HEK293 (cell line): ENCODE data around the gene PIK3R5.

Source experiments
- CTCF ChIA-PET: fragments of 350-600 bp; formaldehyde crosslinking; extraction: SDS; loops from one replicate; lab custom pipeline; 2021; ENCODE audit warnings: antibody characterized with exemption; lab: Yijun Ruan, JAX
- POLR2A ChIA-PET: fragments of 300-600 bp; formaldehyde crosslinking; extraction: SDS; loops from one replicate; lab custom pipeline; 2020; ENCODE audit warnings: antibody characterized with exemption, inconsistent platforms; lab: Yijun Ruan, JAX
- H3K27ac ChIP-seq: fragments of 200-500 bp; sonication (Bioruptor generic); 2 replicates; pipeline ENCODE4 v1.5.1; 2014; ENCODE audit warnings: low read depth, low read length, control low read depth, inconsistent platforms; ENCODE audit errors: extremely low read depth
- H3K36me3 ChIP-seq, 2 experiments: fragments of 200-500 bp in 1 of 2; sonication (Bioruptor generic) in 1 of 2; 1 replicate in 1 of 2; 2 replicates in 1 of 2; pipeline ENCODE4 v1.5.1; 2014 to 2017; ENCODE audit warnings: inconsistent platforms in 2 of 2, low read length in 2 of 2; ENCODE audit not compliant: control insufficient read depth in 2 of 2, insufficient read depth in 1 of 2
- H3K4me1 ChIP-seq: fragments of 200-500 bp; sonication (Bioruptor generic); 2 replicates; pipeline ENCODE4 v1.5.1; 2014; ENCODE audit warnings: mild to moderate bottlenecking, low read length, inconsistent platforms; ENCODE audit not compliant: control insufficient read depth, insufficient read depth
- H3K4me3 ChIP-seq: 2 replicates; pipeline ENCODE4 v1.5.1; 2011; ENCODE audit warnings: low read depth, mild to moderate bottlenecking, control low read depth, low read length, moderate library complexity
- H3K9me3 ChIP-seq: fragments of 200-500 bp; sonication (Bioruptor generic); 2 replicates; pipeline ENCODE4 v1.5.1; 2014; ENCODE audit warnings: low read depth, low read length, inconsistent platforms; ENCODE audit not compliant: control insufficient read depth, insufficient read depth
- GLIS2 ChIP-seq: fragments of 450-650 bp; formaldehyde crosslinking; IDR thresholded peaks from 2 replicates; pipeline ENCODE4 v1.5.1; 2016; ENCODE audit warnings: missing biosample characterization, missing genetic modification characterization
- HOXA7 ChIP-seq: sonication (generic); formaldehyde crosslinking; IDR thresholded peaks from 2 replicates; pipeline ENCODE4 v1.8.1; 2022; ENCODE audit warnings: missing genetic modification reagents, borderline replicate concordance
- OSR2 ChIP-seq: fragments of 450-650 bp; formaldehyde crosslinking; IDR thresholded peaks from 2 replicates; pipeline ENCODE4 v1.5.1; 2016; ENCODE audit warnings: missing biosample characterization, missing genetic modification characterization
- REPIN1 ChIP-seq: fragments of 450-650 bp; formaldehyde crosslinking; IDR thresholded peaks from 2 replicates; pipeline ENCODE4 v1.5.1; 2017; ENCODE audit warnings: missing biosample characterization, missing genetic modification characterization, low read depth
- ZBTB21 ChIP-seq: fragments of 450-650 bp; formaldehyde crosslinking; IDR thresholded peaks from 2 replicates; pipeline ENCODE4 v1.5.1; 2017; ENCODE audit warnings: missing biosample characterization, missing genetic modification characterization
- ZFHX2 ChIP-seq: fragments of 450-650 bp; formaldehyde crosslinking; conservative IDR thresholded peaks from 2 replicates; pipeline ENCODE4 v1.5.1; 2016; ENCODE audit warnings: missing biosample characterization, missing genetic modification characterization
- ZNF157 ChIP-seq: fragments of 450-650 bp; formaldehyde crosslinking; IDR thresholded peaks from 2 replicates; pipeline ENCODE4 v1.5.1; 2016; ENCODE audit warnings: missing biosample characterization, missing genetic modification characterization
- ZNF211 ChIP-seq: fragments of 450-650 bp; formaldehyde crosslinking; IDR thresholded peaks from 2 replicates; pipeline ENCODE4 v1.5.1; 2016; ENCODE audit warnings: low read depth, missing biosample characterization, missing genetic modification characterization
- ZNF274 ChIP-seq, 2 experiments: fragments of 200-500 bp in 1 of 2; fragments of 450-650 bp in 1 of 2; sonication (Bioruptor generic) in 1 of 2; formaldehyde crosslinking in 1 of 2; IDR thresholded peaks; 2 replicates each; pipeline versions ENCODE4 v1.5.1 to v1.6.1; 2014 to 2016; ENCODE audit warnings: borderline replicate concordance in 1 of 2, inconsistent platforms in 1 of 2, low read length in 1 of 2, missing biosample characterization in 1 of 2, missing genetic modification characterization in 1 of 2
- ZNF350 ChIP-seq: fragments of 450-650 bp; formaldehyde crosslinking; IDR thresholded peaks from 2 replicates; pipeline ENCODE4 v1.5.0; 2017; ENCODE audit warnings: missing biosample characterization, mild to moderate bottlenecking, missing genetic modification characterization
- ZNF423 ChIP-seq: fragments of 450-650 bp; formaldehyde crosslinking; IDR thresholded peaks from 2 replicates; pipeline ENCODE4 v1.5.1; 2016; ENCODE audit warnings: missing biosample characterization, missing genetic modification characterization
- ZNF510 ChIP-seq: fragments of 450-650 bp; formaldehyde crosslinking; IDR thresholded peaks from 2 replicates; pipeline ENCODE4 v1.5.1; 2018; ENCODE audit warnings: mild to moderate bottlenecking, missing genetic modification characterization, missing biosample characterization; ENCODE audit not compliant: insufficient replicate concordance
- ZNF571 ChIP-seq: fragments of 450-650 bp; formaldehyde crosslinking; IDR thresholded peaks from 2 replicates; pipeline ENCODE4 v1.5.0; 2017; ENCODE audit warnings: missing biosample characterization, missing genetic modification characterization
- ZNF660 ChIP-seq: fragments of 450-650 bp; IDR thresholded peaks from 2 replicates; pipeline ENCODE4 v1.5.1; 2018; ENCODE audit warnings: missing biosample characterization, mild to moderate bottlenecking, missing genetic modification characterization
- ZNF791 ChIP-seq: fragments of 450-650 bp; formaldehyde crosslinking; IDR thresholded peaks from 2 replicates; pipeline ENCODE4 v1.5.1; 2016; ENCODE audit warnings: missing biosample characterization, missing genetic modification characterization
- TF ChIP-seq, protein P1 (sequence below): fragments of 450-650 bp; formaldehyde crosslinking; IDR thresholded peaks from 2 replicates; pipeline ENCODE4 v1.5.1; 2016; ENCODE audit warnings: missing biosample characterization, missing genetic modification characterization
- TF ChIP-seq, protein P2 (sequence below): IDR thresholded peaks from 2 replicates; pipeline ENCODE4 v1.6.1; 2011; ENCODE audit warnings: mild to moderate bottlenecking, low read depth, low read length, borderline replicate concordance
- TF ChIP-seq, protein P3 (sequence below): fragments of 450-650 bp; formaldehyde crosslinking; IDR thresholded peaks from 2 replicates; pipeline ENCODE4 v1.5.1; 2016; ENCODE audit warnings: missing biosample characterization, missing genetic modification characterization
- TF ChIP-seq, protein P4 (sequence below): fragments of 450-650 bp; formaldehyde crosslinking; IDR thresholded peaks from 2 replicates; pipeline ENCODE4 v1.5.1; 2017; ENCODE audit warnings: missing biosample characterization, missing genetic modification characterization
- TF ChIP-seq, protein P5 (sequence below): fragments of 450-650 bp; formaldehyde crosslinking; IDR thresholded peaks from 2 replicates; pipeline ENCODE4 v1.5.1; 2016; ENCODE audit warnings: missing biosample characterization, missing genetic modification characterization

The PIK3R5 gene

DNA sequence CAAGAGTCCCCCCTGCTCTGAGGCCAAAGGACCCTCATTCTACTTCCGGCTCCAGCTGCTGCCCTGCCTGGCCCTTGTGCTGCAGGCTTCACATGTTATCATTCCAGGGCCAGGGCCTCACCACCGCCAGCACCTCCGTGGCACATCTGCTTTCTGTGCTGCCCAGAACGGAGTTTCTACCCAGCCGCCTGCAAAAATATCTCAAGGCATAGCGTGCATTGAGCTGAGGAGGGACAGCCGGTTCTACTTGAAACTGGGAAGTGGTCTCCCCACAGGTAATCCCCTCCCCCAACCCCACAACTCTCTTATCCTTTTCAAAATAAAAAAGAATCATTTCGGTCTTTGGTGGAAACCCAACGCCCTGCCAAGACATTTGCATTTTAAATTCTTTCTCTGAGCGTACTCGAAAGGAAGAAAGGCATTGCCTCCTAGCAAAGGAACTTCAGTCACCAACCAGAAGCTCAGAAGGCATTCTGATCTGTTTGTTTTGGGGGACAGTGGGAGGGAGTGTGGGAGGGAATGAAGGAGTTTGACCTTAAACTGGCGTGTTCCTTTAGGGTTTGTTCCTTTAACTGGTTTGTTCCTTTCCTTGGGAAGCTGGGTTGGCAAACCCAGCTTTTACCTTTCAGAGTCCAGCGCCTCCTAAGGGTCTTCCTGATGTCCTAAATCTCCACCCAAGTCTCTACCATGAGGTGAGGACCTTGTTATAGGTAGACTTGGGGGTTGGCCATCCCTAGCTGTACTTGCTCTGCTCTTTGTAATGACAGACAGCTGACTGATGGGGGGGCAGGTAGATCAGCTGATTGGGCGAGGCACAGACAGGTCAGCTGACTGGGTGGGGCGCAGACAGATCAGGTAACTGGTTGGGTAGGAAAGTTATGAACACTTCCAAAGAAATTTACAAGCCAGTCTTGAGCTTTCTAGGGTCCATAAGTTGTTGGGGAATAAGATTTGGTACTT, 64.6 kb downstream of the PIK3R5 start:
- H3K4me1 ChIP-seq = no peaks in the 10 kb centered on the region
- TF ChIP-seq GLIS2 (tag by site-specific recombination) = no peak
- TF ChIP-seq ZNF274 (IDR thresholded peaks at IDR 0.05; ENCODE audit: low read length) = no peak
- no peak for TF ChIP-seq ZNF274 (tag by site-specific recombination; IDR thresholded peaks at IDR 0.05; ENCODE audit: borderline replicate concordance)
- TF ChIP-seq, protein P1, sequence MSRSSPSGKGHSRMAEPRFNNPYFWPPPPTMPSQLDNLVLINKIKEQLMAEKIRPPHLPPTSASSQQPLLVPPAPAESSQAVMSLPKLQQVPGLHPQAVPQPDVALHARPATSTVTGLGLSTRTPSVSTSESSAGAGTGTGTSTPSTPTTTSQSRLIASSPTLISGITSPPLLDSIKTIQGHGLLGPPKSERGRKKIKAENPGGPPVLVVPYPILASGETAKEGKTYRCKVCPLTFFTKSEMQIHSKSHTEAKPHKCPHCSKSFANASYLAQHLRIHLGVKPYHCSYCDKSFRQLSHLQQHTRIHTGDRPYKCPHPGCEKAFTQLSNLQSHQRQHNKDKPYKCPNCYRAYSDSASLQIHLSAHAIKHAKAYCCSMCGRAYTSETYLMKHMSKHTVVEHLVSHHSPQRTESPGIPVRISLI (tag by site-specific recombination) = no peak
- TF ChIP-seq ZNF660 = no peak
- no peak for TF ChIP-seq ZNF211 (tag by site-specific recombination)
- no peak for TF ChIP-seq ZNF791 (tag by site-specific recombination)
- TF ChIP-seq REPIN1 = no peak
- TF ChIP-seq ZFHX2 (tag by site-specific recombination) = peak; percentile 31; the same call in 1 of the 2 replicates
- no peaks in the 10 kb centered on the region for H3K9me3 ChIP-seq
- no peaks in the 10 kb centered on the region for H3K36me3 ChIP-seq
- CTCF ChIA-PET = interaction anchor here (0.7 to 2.5 kb wide), 12 partner anchors 8 to 212 kb away, joined by 3 to 13 read pairs (median 4); no protein-coding TSS in a partner anchor
- POLR2A ChIA-PET = no interaction called here
- no peak overlapping the region for H3K4me3 ChIP-seq
- no peak overlapping the region for H3K27ac ChIP-seq

DNA sequence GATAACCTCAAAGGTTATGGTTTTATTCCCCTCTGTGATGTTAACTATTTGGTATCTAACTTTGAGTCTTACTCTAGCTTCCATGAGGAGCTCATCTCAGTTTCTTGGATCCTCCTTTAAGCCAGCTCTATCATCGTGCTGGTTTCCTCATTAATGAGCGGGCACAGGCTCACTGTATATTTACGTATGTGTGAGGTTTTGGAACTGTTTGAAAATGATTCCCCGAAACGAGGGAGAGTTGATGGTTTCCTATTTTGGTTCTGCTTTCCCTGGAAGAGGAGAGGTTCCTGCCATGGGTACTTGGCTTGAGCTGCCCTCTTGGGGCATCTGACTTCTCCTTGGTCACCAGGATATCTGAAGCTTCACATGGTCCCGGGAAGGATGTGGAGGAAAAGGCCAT, 65.3 kb downstream of the PIK3R5 start:
- Histone ChIP-seq H3K9me3 (no peaks in the 10 kb centered on the region), H3K4me3 (no peak overlapping the region), H3K27ac (no peak overlapping the region), H3K4me1 (no peaks in the 10 kb centered on the region), H3K36me3 (no peaks in the 10 kb centered on the region)
- TF ChIP-seq REPIN1 (no peak), ZNF510 (tag by site-specific recombination) (peak; percentile 50)
- CTCF ChIA-PET = interaction anchor here (0.8 to 2.5 kb wide), 10 partner anchors 10 to 489 kb away, joined by 3 to 13 read pairs (median 4); no protein-coding TSS in a partner anchor
- POLR2A ChIA-PET = no interaction called here

DNA sequence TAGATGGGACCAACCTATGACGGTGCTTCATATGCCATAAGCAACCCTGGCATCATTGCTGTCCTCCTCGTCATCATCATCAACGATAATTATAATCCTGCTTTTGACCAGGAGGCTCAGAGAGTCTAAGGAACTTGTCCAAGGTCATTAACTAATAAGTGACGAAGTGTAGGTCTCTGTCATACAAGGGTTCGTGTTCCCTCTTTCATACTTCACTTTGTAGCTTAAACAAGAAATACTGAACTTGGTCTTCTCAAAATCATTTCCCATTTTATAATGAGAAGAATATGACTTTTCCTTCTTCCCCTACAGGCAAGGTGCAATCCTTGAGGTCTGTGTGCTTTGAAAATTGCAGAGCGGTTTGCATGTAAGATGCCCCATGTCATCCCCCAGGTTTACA, 66.9 kb downstream of the PIK3R5 start:
- POLR2A ChIA-PET = no interaction called here
- no peak overlapping the region for H3K27ac ChIP-seq
- TF ChIP-seq, protein P2, sequence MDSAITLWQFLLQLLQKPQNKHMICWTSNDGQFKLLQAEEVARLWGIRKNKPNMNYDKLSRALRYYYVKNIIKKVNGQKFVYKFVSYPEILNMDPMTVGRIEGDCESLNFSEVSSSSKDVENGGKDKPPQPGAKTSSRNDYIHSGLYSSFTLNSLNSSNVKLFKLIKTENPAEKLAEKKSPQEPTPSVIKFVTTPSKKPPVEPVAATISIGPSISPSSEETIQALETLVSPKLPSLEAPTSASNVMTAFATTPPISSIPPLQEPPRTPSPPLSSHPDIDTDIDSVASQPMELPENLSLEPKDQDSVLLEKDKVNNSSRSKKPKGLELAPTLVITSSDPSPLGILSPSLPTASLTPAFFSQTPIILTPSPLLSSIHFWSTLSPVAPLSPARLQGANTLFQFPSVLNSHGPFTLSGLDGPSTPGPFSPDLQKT = no peak
- TF ChIP-seq, protein P3, sequence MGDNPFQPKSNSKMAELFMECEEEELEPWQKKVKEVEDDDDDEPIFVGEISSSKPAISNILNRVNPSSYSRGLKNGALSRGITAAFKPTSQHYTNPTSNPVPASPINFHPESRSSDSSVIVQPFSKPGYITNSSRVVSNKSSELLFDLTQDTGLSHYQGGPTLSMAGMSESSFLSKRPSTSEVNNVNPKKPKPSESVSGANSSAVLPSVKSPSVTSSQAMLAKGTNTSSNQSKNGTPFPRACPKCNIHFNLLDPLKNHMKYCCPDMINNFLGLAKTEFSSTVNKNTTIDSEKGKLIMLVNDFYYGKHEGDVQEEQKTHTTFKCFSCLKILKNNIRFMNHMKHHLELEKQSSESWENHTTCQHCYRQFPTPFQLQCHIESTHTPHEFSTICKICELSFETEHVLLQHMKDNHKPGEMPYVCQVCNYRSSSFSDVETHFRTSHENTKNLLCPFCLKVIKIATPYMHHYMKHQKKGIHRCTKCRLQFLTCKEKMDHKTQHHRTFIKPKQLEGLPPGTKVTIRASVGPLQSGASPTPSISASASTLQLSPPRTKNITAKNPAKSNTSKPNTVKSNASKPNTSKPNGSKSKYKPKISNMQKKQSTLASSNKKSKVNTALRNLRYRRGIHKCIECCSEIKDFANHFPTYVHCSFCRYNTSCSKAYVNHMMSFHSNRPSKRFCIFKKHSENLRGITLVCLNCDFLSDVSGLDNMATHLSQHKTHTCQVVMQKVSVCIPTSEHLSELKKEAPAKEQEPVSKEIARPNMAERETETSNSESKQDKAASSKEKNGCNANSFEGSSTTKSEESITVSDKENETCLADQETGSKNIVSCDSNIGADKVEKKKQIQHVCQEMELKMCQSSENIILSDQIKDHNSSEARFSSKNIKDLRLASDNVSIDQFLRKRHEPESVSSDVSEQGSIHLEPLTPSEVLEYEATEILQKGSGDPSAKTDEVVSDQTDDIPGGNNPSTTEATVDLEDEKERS (tag by site-specific recombination) = no peak
- TF ChIP-seq ZNF423 (tag by site-specific recombination) = no peak
- TF ChIP-seq HOXA7 (CRISPR knock-in tag) = no peak
- TF ChIP-seq ZBTB21 = no peak
- TF ChIP-seq OSR2 (tag by site-specific recombination) = no peak
- TF ChIP-seq ZNF350 (tag by site-specific recombination) = no peak
- TF ChIP-seq, protein P4, sequence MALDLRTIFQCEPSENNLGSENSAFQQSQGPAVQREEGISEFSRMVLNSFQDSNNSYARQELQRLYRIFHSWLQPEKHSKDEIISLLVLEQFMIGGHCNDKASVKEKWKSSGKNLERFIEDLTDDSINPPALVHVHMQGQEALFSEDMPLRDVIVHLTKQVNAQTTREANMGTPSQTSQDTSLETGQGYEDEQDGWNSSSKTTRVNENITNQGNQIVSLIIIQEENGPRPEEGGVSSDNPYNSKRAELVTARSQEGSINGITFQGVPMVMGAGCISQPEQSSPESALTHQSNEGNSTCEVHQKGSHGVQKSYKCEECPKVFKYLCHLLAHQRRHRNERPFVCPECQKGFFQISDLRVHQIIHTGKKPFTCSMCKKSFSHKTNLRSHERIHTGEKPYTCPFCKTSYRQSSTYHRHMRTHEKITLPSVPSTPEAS = no peak
- TF ChIP-seq ZNF157 (tag by site-specific recombination) = no peak
- TF ChIP-seq, protein P5, sequence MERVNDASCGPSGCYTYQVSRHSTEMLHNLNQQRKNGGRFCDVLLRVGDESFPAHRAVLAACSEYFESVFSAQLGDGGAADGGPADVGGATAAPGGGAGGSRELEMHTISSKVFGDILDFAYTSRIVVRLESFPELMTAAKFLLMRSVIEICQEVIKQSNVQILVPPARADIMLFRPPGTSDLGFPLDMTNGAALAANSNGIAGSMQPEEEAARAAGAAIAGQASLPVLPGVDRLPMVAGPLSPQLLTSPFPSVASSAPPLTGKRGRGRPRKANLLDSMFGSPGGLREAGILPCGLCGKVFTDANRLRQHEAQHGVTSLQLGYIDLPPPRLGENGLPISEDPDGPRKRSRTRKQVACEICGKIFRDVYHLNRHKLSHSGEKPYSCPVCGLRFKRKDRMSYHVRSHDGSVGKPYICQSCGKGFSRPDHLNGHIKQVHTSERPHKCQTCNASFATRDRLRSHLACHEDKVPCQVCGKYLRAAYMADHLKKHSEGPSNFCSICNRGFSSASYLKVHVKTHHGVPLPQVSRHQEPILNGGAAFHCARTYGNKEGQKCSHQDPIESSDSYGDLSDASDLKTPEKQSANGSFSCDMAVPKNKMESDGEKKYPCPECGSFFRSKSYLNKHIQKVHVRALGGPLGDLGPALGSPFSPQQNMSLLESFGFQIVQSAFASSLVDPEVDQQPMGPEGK (tag by site-specific recombination) = no peak
- TF ChIP-seq ZNF571 (tag by site-specific recombination) = no peak

More for the DNA sequence above, 66.9 kb downstream of the PIK3R5 start:
- CTCF ChIA-PET = interaction anchor here (0.6 to 2.5 kb wide), 2 partner anchors 10 to 149 kb away, joined by 4 to 13 read pairs; no protein-coding TSS in a partner anchor
- Histone ChIP-seq H3K4me3 (no peak overlapping the region), H3K4me1 (no peaks in the 10 kb centered on the region), H3K36me3 (no peaks in the 10 kb centered on the region), H3K9me3 (no peaks in the 10 kb centered on the region)
